Fibroblast of lung (primary cell): Measurements from ENCODE around the gene WHAMM. TPM values are rescaled to one million over a fixed set of nuclear protein-coding genes. Genes with fewer than 3 reads are reported as not detected.

ENCODE experiments used
- DNase-seq, 2 donors: peaks; one replicate each; pipeline versions ENCODE4 v3.0.0 to v3.0.0-alpha.2; 2010; ENCODE audit warnings: low read depth in 2 of 2
- H2AFZ ChIP-seq: 2 replicates; pipeline ENCODE4 v1.5.1; 2012; ENCODE audit warnings: low read length, control low read depth, inconsistent platforms
- H3K27ac ChIP-seq: 2 replicates; pipeline ENCODE4 v1.5.1; 2011; ENCODE audit warnings: low read length, control low read depth; ENCODE audit not compliant: insufficient read depth
- H3K27me3 ChIP-seq: 2 replicates; pipeline ENCODE4 v1.5.1; 2011; ENCODE audit warnings: mild to moderate bottlenecking, low read length; ENCODE audit not compliant: control insufficient read depth, insufficient read depth
- H3K36me3 ChIP-seq: 2 replicates; pipeline ENCODE4 v1.5.1; 2011; ENCODE audit warnings: low read length; ENCODE audit not compliant: control insufficient read depth, insufficient read depth
- H3K4me1 ChIP-seq: 2 replicates; pipeline ENCODE4 v1.5.1; 2011; ENCODE audit warnings: low read length; ENCODE audit not compliant: control insufficient read depth, insufficient read depth; ENCODE audit errors: extremely low read depth
- H3K4me2 ChIP-seq: 2 replicates; pipeline ENCODE4 v1.5.1; 2011; ENCODE audit warnings: low read length, control low read depth; ENCODE audit not compliant: insufficient read depth; ENCODE audit errors: extremely low read depth
- H3K4me3 ChIP-seq, 4 experiments: fragments of 200-600 bp in 1 of 4; sonication (generic) in 1 of 4; replicated peaks in 1 of 4; 2 replicates each; pipeline ENCODE4 v1.5.1; 2011 to 2016; ENCODE audit warnings: low read length in 4 of 4, low read depth in 3 of 4, mild to moderate bottlenecking in 3 of 4, control low read depth in 2 of 4, inconsistent platforms in 1 of 4, mixed read lengths in 1 of 4; ENCODE audit not compliant: insufficient read depth in 1 of 4; ENCODE audit errors: control extremely low read depth in 1 of 4
- H3K79me2 ChIP-seq: 2 replicates; pipeline ENCODE4 v1.5.1; 2012; ENCODE audit warnings: mild to moderate bottlenecking, low read length, inconsistent platforms; ENCODE audit not compliant: control insufficient read depth, insufficient read depth
- H3K9ac ChIP-seq: 2 replicates; pipeline ENCODE4 v1.5.1; 2011; ENCODE audit warnings: mild to moderate bottlenecking, low read length, control low read depth; ENCODE audit not compliant: insufficient read depth
- H3K9me3 ChIP-seq: 2 replicates; pipeline ENCODE4 v1.5.1; 2012; ENCODE audit warnings: low read depth, low read length; ENCODE audit not compliant: control insufficient read depth, insufficient read depth
- H4K20me1 ChIP-seq: 2 replicates; pipeline ENCODE4 v1.5.1; 2011; ENCODE audit warnings: low read length; ENCODE audit not compliant: control insufficient read depth, insufficient read depth; ENCODE audit errors: extremely low read depth
- EZH2 ChIP-seq: IDR thresholded peaks from 2 replicates; pipeline ENCODE4 v1.5.1; 2012; ENCODE audit warnings: low read length, control low read depth, mild to moderate bottlenecking; ENCODE audit errors: missing control alignments
- polyA plus RNA-seq, 2 donors: library from polyadenylated mRNA; depleted of rRNA in 1 of 2; stranded (reverse) in 1 of 2; unstranded in 1 of 2; fragments of >200 nt; gene quantifications; 2 replicates each; pipeline ENCODE4 v1.2.1, GENCODE V29; 2011 to 2012; ENCODE audit warnings: missing spikeins in 1 of 2
- total RNA-seq: library from RNA; depleted of rRNA; stranded (reverse); fragments of >200 nt; gene quantifications from 2 replicates; pipeline ENCODE4 v1.2.1, GENCODE V29; 2014
- TF ChIP-seq, protein P1 (sequence below), 2 donors: IDR thresholded peaks in 1 of 2; conservative IDR thresholded peaks in 1 of 2; 1 replicate in 1 of 2; 2 replicates in 1 of 2; pipeline ENCODE4 v1.5.1; 2011 to 2012; ENCODE audit warnings: low read length in 2 of 2, control low read depth in 1 of 2, inconsistent platforms in 1 of 2, low read depth in 1 of 2, mild to moderate bottlenecking in 1 of 2

Gene WHAMM
- total and polyA plus RNA-seq, 2 donors (not counting 1 experiment from before 2014, with no cell fraction given) = 5.3 to 5.6 TPM

DNA sequence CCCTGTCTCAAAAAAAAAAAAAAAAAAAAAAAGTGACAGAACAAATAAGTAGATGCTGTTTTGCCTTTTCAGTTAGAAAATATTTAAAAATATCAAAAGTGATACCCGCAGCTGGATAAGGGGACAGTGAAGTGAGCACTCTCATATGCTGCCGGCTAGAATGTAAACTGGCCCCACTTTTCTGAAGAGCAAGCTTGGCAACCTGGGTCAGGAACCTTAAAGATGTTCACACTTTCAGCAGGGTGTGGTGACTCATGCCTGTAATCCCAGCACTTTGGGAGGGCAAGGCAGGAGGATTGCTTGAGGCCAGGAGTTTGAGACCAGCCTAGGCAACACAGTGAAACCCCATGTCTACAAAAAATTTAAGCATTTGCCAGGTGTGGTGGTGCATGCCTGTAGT is 20.9 kb upstream of the WHAMM start:
- no peaks in the 10 kb centered on the region for H4K20me1 ChIP-seq
- H3K4me3 ChIP-seq = no peak overlapping the region
- no peaks in the 10 kb centered on the region for H3K9me3 ChIP-seq
- no peaks in the 10 kb centered on the region for H3K36me3 ChIP-seq
- H3K27ac ChIP-seq = no peak overlapping the region
- no peaks in the 10 kb centered on the region for H3K27me3 ChIP-seq
- H3K4me1 ChIP-seq = no peaks in the 10 kb centered on the region
- DNase-seq = no peak
- H3K4me2 ChIP-seq = no peak overlapping the region
- TF ChIP-seq, protein P1, sequence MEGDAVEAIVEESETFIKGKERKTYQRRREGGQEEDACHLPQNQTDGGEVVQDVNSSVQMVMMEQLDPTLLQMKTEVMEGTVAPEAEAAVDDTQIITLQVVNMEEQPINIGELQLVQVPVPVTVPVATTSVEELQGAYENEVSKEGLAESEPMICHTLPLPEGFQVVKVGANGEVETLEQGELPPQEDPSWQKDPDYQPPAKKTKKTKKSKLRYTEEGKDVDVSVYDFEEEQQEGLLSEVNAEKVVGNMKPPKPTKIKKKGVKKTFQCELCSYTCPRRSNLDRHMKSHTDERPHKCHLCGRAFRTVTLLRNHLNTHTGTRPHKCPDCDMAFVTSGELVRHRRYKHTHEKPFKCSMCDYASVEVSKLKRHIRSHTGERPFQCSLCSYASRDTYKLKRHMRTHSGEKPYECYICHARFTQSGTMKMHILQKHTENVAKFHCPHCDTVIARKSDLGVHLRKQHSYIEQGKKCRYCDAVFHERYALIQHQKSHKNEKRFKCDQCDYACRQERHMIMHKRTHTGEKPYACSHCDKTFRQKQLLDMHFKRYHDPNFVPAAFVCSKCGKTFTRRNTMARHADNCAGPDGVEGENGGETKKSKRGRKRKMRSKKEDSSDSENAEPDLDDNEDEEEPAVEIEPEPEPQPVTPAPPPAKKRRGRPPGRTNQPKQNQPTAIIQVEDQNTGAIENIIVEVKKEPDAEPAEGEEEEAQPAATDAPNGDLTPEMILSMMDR (conservative IDR thresholded peaks at IDR 0.05 in 1 of 2, IDR thresholded peaks at IDR 0.05 in 1 of 2; ENCODE audit: low read depth in 1 of 2, low read length in 2 of 2) = no peak
- no peak for TF ChIP-seq EZH2
- H3K9ac ChIP-seq = no peak overlapping the region
- H3K79me2 ChIP-seq = no peaks in the 10 kb centered on the region
- no peak overlapping the region for H2AFZ ChIP-seq

DNA sequence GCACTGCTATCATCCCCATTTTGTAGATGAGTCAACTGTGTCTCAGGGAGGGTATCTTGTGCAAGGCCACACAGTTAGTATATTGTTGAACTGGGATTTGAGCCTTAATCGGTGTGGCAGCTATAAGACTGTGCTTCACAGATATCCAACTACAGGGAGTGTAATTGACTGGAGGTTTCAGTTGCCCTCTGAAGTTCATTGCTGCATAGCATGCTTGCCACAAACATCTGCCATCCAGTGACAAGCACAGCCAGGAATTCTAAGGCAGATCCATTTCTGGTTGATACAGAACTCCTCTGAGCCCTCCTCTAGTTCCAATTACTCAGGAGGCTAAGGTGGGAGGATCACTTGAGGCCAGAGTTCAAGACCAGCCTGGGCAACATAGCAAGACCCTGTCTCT is 19.9 kb upstream of the WHAMM start:
- Histone ChIP-seq H3K4me3 (no peak overlapping the region), H3K9ac (no peak overlapping the region), H3K36me3 (no peaks in the 10 kb centered on the region), H3K27ac (no peak overlapping the region), H3K9me3 (no peaks in the 10 kb centered on the region), H2AFZ (no peak overlapping the region), H3K27me3 (no peaks in the 10 kb centered on the region), H3K4me2 (no peak overlapping the region), H3K4me1 (no peaks in the 10 kb centered on the region), H4K20me1 (no peaks in the 10 kb centered on the region), H3K79me2 (no peaks in the 10 kb centered on the region)
- TF ChIP-seq, protein P1 (conservative IDR thresholded peaks at IDR 0.05 in 1 of 2, IDR thresholded peaks at IDR 0.05 in 1 of 2; ENCODE audit: low read depth in 1 of 2, low read length in 2 of 2) = no peak
- TF ChIP-seq EZH2 = no peak
- peak in 1 of 2 donors; percentile 20 for DNase-seq

DNA sequence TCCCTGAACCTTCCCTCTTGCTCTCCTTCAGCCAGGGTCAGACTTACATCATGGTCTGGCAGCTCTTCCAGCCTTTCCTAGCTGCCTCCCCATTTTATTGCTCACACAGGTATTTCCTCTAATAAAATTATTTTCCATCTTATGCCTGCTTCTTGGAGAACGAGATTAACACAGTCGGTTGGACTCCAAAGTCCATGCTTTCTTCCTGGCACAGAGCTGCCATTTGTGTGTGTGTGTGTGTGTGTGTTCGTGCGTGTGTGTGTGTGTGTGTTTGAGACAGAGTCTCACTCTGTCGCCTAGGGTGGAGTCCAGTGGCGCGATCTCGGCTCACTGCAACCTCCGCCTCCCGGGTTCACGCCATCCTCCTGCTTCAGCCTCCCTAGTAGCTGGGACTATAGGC is 19.1 kb upstream of the WHAMM start:
- no peak for DNase-seq
- Histone ChIP-seq H3K79me2 (no peaks in the 10 kb centered on the region), H3K4me3 (no peak overlapping the region), H3K27me3 (no peaks in the 10 kb centered on the region), H4K20me1 (no peaks in the 10 kb centered on the region), H3K9ac (no peak overlapping the region), H3K36me3 (no peaks in the 10 kb centered on the region), H3K9me3 (no peaks in the 10 kb centered on the region), H3K27ac (no peak overlapping the region), H2AFZ (no peak overlapping the region), H3K4me1 (no peaks in the 10 kb centered on the region), H3K4me2 (no peak overlapping the region)
- TF ChIP-seq, protein P1 (conservative IDR thresholded peaks at IDR 0.05 in 1 of 2, IDR thresholded peaks at IDR 0.05 in 1 of 2; ENCODE audit: low read depth in 1 of 2, low read length in 2 of 2) = no peak
- no peak for TF ChIP-seq EZH2
